OCI-LY1 (cell line): ENCODE measurements around the gene RAPH1.

Experiments used
- EZH2 ChIP-seq: fragments of 200-600 bp; sonication (generic), shearing (Covaris generic); IDR thresholded peaks from 2 replicates; pipeline ENCODE4 v1.8.0; 2017; ENCODE audit warnings: borderline replicate concordance, mixed run types, mild to moderate bottlenecking, antibody characterized with exemption, low read length, moderate library complexity, mixed read lengths
- TF ChIP-seq, protein P1 (sequence below): fragments of 200-600 bp; sonication (generic), shearing (Covaris generic); IDR thresholded peaks from 2 replicates; pipeline ENCODE4 v1.5.1; 2017; ENCODE audit warnings: mild to moderate bottlenecking, antibody characterized with exemption, low read length, moderate library complexity, mixed read lengths

DNA sequence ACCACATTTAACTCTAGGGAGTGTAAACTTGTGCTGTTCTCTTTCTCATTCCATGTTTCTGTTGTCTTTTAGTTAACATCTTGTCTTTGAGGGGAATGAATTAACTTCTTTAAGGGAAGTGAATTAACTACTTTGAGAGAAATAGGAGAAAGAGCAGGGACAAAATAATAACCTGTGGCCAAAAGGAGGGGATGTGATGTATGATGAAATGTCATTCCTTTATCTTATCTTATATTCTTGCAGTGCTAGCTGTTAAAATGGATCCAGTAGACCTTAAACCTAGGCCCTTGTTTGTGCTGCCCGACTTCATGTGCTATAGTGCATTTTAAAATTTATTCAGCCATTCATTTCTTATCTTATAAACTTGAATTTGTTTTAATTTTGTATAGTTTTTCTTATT, 188.5 kb downstream of the RAPH1 start:
- TF ChIP-seq, protein P1, sequence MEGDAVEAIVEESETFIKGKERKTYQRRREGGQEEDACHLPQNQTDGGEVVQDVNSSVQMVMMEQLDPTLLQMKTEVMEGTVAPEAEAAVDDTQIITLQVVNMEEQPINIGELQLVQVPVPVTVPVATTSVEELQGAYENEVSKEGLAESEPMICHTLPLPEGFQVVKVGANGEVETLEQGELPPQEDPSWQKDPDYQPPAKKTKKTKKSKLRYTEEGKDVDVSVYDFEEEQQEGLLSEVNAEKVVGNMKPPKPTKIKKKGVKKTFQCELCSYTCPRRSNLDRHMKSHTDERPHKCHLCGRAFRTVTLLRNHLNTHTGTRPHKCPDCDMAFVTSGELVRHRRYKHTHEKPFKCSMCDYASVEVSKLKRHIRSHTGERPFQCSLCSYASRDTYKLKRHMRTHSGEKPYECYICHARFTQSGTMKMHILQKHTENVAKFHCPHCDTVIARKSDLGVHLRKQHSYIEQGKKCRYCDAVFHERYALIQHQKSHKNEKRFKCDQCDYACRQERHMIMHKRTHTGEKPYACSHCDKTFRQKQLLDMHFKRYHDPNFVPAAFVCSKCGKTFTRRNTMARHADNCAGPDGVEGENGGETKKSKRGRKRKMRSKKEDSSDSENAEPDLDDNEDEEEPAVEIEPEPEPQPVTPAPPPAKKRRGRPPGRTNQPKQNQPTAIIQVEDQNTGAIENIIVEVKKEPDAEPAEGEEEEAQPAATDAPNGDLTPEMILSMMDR = no peak
- no peak for TF ChIP-seq EZH2
